GM12892 (cell line): Measurements from ENCODE around the gene ADRA2C.

Experiments used
- POLR2A ChIP-seq: IDR thresholded peaks from 2 replicates; pipeline ENCODE4 v1.6.1; 2011; ENCODE audit warnings: low read depth, low read length, control low read depth
- POLR2AphosphoS5 ChIP-seq: IDR thresholded peaks from 2 replicates; pipeline ENCODE4 v1.6.1; 2011; ENCODE audit warnings: low read depth, low read length, control low read depth
- TAF1 ChIP-seq: IDR thresholded peaks from 2 replicates; pipeline ENCODE4 v1.6.1; 2011; ENCODE audit warnings: low read depth, mild to moderate bottlenecking, control low read depth, low read length, borderline replicate concordance

- TF ChIP-seq POLR2A (no peak), POLR2AphosphoS5 (no peak), TAF1 (no peak)
These were observed 22.1 kb downstream of the ADRA2C start for GRCh38 chr4:3788366-3788660.
